ENCODE data around the gene RNF114.

Gene RNF114

DNA sequence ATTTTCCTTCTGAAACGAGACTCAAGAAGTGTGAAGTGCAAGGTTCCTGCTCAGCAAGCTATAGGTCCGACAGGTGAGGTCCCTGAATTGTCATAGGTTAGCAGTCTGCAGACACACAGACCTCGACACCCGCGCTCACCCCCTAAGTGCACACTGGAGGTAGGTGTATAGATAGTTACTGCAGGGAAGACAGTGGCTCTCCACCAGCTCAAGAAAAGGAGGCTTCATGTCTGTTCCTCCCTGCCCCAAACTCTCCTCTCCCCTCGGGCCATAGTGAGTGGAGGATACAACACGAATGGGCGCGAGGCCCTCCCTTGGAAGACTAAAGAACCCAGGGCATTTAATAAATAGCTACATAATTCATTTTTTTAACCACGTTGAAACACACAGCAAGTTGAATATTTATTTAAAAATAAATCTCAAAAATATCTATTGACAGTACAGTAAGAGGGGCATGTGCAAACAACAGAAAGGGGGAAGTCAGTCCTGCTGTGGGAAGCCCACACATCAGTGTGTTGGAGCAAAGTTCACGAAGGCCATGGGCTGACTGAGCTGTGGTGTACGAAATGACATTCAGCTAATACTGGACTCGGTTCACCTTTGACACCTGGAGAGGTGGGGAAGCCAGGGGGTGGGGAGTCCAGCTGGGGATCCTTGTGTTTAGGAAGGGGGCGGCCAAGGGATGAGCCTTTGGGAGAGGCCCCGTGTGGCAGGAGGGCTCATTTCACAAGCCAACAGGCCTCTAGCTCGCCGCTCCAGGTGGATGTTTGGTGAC, 31.6 kb upstream of the RNF114 start:
- DNase-seq (ENCODE audit: low spot score), result no peak

DNA sequence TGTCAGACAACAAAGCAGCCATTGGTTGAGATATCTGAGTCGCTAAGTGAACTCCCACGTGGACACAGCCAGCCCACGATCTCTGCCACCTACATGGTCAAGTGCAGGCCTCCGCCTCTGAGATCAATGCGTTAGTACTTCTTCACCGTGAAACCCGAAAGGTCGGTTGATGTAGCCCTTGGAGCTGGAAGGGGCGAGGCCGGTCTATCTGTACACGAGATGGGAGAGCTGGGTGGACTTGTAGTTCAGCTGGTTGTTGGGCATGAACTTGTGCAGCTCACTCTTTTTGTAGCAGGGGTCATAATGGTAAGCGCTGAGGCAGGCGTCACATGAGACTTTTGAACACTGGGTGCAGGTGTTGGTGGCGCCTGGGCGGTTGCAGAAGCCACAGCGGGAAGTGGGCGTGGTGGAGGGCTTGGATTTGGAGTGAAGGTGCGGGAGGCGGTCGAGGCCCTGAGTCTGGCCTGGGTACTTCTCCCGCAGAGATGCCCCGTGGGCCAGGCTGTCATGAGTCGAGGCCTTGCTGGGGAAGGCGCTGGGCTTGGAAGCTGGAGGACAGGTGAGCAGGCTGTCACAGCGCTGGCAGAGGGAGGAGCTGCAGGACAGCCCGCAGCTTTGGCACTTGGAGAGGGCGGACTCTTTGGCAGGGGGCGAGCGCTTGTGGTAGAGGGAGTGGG, 30.6 kb upstream of the RNF114 start:
- DNase-seq (ENCODE audit: low spot score), result no peak

DNA sequence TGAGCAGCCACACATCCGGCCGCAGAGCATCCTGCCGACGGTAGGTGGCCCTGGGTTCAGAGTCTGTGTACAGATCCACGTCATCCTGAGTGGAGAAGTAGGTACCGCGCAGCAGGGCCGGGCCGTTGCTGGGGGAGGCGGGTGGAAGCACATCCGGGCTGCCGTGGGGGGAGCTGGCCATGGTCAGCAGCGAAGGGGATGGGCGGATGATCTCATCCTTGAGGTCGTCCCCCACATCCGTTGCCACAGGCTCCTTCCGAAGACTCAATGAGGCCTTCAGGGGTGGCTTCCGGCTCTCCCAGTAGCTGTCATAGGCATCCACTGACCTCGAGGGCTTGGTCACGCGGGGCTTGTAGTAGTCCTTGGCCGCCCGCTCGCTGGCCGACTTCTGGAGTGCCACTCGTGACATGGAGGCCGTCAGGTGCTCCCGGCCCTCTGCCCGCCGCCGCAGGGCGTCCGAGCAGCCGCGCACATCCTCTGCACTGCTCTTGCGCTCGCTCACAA, 30.0 kb upstream of the RNF114 start:
- no peak for DNase-seq (ENCODE audit: low spot score)

DNA sequence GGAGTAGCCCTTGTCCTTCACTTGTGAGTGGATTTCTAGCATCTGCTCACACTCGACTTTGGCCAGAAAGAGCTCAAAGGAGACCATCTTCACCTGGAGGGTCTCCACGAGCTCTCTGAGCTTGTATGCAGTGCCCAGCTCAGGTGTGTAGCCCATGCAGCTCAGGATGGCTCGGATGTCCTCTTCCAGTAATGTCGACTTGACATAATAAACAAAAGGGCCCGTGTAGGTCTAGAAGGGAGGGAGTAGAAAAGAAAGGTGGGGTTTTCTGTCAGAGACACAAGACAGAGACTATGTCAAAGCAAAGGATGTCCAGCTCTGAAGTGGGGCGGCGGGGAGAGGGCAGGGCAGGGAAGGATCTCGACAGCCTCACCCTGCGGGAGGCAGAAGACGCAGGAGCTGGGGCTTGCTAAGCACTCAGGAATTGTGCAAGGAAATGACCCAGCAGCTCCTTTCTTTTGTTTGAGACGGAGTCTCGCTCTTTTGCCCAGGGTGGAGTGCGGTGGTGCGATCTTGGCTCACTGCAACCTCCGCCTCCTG, 29.5 kb upstream of the RNF114 start:
- DNase-seq (ENCODE audit: low spot score), result no peak

DNA sequence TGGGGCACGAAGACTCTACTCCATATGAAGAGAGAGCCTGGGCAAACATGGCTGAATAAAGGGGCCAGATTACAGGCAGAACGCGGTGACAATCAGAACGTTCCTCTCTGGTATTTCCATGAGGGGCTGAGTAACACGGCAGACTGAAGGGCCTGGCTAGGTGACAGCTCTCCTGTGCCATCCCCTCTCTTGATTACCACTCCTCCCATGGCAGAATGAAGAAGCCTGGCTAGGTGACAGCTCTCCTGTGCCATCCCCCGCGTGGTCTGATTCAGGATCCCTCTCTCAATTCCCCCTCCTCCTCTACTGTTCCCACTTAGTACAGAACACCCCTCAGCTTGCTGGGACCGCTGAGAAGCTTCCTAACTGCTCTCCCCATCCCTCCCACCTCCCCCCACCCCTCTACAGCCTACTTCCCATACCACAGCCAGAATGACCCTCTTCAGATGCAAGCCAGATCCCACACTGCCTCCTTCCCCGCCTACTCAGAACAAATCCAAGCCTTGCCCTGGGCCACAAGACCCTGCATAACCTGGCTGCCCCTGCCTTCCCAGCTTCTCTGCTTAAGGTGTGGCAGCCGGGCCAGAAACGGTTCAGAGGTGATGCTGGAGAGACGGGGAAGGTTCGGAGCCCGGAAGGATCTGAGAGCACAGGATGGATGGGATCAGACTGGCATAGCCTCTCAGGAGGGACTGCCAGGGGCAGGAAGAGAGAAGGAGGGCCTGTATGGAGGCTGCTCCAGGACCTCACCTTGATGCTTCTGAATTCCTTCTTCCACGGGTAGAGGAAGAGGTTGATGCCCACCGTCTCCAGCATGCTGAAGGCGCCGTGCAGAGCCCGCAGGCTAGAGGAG, 28.6 kb upstream of the RNF114 start:
- DNase-seq (ENCODE audit: low spot score), result no peak

DNA sequence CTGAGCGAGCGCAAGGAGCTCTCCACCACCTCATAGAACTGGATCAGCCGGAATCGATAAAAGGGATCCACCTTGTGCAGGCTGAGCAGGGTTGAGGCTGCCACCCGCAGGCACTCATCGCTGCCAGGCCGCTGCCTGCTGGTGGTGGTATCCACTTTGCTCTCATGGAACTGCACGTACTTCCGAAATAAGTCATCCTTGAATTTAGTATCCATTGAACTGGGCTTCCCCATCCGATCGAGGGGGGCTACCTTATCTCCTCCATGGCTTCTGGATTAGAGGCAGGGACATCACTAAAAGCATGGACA, 28.0 kb upstream of the RNF114 start:
- DNase-seq (ENCODE audit: low spot score), result no peak

DNA sequence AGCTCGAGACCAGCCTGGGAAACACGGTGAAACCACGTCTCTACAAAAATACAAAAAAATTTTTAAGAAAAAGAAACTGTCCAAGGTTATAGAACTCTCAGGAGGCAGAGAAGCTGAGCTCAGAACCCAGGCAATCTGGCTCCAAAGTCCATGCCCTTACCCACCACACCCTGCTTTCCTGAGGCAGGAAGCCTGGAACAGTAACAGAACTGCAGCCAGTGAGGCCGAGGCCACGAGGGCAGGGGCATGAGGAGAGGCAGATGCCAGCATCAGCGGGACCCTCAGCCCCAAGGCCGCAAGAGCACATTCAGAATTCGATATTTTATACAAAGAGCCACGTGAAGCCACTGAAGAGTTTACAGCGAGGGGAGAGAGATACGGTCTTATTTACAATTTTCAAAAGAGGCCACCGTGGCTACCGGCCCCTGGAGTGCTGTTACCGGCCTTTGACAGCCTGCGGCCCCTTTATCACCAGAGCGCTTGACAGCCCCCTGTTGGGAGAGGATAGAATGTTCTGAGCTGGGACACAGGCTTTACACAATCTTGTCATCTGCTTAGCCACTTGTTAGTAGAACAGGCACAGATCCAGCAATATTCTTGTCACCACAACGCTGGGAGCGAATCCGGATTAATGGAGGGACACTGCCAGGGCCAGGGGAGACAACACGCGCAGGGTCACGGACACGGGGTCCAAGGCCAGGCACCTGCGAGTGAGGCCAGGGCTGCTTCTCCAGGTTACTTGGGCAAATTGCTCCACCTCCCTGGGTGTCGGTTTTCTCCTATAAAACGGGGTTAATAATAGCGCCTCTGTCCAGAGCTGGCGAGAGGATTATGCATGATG, 26.5 kb upstream of the RNF114 start:
- no peak for DNase-seq (ENCODE audit: low spot score)

DNA sequence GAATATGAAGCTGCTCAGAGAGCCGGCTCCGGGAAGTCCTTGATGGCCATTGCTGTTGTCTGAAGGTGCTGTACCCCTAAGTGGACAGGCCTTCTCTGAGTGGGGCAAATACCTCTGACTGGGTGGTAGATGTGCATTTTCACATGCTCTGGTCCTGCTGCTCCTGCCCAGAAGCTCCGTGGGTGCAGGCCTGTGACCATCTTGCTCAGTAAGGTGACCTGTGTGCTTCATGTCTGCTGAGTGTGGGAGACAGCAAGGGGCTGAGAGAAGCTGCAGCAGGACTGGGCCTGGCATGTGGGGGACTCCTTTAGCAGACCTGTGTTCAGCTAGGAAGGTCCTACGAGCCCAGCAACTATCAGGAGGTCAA, 25.9 kb upstream of the RNF114 start:
- no peak for DNase-seq (ENCODE audit: low spot score)

DNA sequence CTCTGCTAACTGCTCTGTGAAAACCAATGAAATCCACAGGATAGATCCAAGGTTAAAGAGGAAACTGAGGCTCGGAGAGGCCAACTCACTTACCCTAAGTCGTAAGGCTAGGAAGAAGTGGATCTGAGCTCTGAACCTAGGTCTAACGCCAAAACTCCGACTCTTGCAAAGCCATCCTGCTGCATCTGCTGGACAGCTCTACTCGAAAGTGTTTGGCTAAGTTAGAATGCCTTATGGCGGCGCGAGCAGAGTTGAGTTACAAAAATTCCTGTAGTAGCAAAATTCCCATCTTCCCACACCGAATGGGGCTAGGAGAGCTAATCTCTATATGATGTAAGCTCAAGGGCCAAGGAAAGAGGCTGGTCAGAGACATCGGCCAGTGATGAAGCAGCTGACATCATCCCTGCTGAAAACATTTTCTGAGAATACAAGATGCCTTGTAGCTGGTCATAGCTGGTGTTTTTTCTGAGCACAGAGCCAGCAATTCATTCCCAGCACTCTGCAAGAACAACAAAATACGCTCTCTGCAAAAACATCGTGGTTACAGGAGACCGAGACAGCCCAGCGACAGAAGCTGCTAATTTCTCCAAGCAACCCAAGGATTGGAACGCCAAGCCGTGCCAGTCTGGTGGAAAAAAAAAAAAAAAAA, 22.7 kb upstream of the RNF114 start:
- no peak for DNase-seq (ENCODE audit: low spot score)

DNA sequence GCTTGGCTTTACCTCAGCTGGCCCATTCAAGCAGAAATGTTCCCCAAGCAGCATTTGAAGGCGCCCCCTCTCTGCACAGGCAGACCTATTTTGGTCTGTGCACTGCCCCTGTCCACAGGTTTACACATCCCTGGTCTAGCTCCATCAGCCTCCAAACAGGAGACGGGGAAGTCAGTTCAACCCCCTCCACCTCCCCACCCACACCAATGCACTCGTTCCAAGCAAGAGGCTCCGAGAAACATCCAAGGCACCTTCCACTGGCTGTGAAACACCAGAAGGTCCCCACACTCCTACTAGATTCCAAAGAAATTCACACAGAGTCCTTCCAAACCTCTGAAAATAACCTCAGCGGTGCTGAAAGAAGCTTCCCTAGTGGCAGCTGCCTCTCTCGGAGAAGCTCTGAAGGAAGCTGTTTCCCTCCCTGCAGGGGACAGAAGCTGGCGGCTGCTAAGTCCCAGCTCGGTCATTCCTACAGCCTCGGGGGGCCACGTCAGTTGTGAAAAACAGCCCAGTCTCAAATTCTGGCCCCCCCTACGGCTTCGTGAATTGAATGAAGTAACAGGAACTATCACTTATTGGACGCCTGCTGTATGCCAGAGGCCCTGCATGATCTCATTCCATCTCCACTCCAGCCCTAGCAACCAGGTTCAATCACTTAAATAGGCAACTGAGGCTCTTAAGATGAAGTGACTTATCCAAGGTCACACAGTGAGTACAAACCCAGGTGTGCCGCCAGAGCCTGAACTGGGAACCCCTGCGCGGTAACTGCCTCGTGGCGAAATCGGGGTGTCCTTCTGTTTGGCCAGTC, 21.7 kb upstream of the RNF114 start:
- no peak for DNase-seq (ENCODE audit: low spot score)

DNA sequence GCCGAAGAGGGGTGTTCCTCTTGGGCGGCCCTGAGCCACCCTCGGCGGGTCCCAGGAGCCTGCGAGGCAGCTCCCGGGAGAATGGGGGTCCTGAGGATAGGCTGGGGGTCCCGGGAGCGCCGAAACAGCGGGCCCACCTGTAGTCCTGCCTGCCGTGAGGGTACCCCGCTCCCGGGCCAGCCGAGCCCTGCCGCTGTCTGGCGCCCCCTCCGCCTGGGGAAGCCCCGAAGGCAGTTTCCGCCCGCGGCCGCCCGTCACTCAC, 21.1 kb upstream of the RNF114 start:
- no peak for DNase-seq (ENCODE audit: low spot score)

DNA sequence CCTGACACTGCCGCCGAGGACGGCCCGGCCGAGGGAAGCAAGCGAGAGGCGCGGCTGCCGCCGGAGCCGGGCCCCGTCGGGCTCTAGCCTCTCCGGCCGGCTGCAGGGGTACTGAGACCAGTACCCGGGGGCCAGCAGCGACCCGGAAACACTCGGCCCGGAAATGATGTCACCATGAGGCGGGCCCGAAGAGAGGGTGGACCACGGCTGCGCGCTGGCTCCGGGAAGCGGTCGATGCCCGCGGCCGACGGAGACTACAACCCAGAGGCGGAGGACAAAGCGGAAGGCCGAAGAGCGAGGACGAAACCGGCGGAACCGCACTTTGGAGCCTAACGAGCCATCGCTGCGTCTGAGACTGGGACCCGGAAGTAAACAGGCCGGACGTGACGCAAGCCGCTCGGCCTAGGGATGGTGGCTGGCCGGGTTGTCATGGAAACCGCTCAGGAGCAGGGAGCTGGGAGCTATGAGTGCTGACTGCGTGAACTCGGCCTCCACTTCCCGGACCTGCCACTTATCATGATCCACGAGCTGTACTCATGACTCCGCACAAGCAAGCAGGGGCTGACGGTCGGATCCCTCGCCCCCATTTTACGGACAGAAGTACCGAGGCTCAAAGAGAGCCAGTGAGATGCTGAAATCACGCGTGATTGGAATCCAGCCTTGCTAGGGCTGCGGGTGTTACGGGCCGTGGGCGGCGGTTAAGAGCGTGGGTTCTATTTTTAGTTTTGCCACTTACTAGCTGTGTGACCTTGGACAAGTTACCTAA, 20.6 kb upstream of the RNF114 start, which contains the start of gene SPATA2:
Gene SPATA2 (minus strand): TSS at position 150 of the 766 bp plus-strand sequence. CDS start 7,039 bp downstream, outside the sequence.
- peak; percentile 96 for DNase-seq (ENCODE audit: low spot score)

DNA sequence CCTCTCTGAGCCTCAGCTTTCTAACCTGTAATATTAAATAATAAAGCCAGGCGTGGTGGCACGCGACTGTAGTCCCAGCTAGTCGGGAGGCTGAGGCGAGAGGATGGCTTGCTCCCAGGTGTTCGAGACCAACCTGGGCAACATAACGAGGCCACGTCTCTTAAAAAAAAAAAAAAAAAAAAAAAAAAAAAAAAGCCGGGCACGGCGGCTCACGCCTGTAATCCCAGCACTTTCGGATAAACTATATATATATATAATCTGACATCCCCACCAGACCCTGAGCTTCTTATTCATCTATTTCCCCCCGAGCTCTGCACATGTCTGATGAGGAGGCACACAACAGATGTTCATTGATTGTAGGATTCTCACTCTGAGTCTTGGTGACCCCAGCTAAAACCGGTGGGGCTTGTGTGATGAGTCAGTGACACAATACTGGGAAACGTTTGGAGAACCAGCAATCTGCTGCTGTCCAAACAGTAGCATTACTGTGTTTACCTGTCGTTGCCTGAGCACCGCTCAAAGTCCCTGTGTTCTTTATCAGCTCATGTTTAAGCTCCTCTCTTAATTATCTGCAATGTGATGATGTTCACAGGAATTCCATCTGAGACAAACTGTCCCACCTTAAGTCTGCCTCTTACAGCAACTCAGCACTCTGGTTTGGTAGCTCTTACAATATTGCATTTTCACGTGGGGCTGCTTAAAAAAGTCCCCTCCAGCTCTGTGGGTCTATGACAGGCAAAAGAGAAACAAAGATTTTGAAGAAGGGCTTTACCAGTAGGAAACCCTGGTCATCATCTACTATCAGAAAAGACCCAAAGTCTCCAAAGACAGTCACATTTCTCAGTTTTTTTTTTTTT, 19.8 kb upstream of the RNF114 start:
- DNase-seq (ENCODE audit: low spot score), result peak; percentile 42

DNA sequence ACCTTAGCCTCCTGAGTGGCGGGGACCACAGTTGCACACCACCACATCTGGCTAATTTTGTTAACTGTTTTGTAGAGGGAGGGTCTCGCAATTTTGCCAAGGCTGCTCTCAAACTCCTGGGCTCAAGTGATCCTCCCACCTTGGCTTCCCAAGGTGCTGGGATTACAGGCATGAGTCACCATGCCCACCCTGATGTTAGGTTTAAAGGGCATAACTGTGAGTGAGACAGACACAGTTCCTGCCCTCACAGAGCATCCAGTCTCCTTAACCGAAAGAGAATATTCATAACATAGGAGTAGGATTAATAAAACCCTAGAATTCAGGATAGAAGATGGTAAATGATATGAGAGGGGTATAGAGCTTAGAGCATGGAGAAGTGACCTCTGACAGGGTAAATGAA, 17.8 kb upstream of the RNF114 start:
- no peak for DNase-seq (ENCODE audit: low spot score)

DNA sequence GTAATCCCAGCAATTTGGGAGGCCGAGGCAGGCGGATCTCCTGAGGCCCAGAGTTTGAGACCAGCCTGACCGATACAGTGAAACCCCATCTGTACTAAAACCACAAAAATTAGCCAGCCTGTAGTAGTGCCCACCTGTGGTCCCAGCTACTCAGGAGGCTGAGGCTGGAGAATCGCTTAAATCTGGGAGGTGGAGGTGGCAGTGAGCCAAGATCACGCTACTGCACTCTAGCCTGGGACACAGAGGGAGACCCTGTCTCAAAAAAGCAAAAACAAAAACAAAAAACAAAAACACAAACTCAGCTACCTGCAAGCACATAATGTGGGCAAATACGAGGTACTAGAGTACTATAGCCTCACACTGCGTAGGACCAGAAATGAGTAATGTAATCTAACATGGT, 17.2 kb upstream of the RNF114 start:
- DNase-seq (ENCODE audit: low spot score), result no peak

DNA sequence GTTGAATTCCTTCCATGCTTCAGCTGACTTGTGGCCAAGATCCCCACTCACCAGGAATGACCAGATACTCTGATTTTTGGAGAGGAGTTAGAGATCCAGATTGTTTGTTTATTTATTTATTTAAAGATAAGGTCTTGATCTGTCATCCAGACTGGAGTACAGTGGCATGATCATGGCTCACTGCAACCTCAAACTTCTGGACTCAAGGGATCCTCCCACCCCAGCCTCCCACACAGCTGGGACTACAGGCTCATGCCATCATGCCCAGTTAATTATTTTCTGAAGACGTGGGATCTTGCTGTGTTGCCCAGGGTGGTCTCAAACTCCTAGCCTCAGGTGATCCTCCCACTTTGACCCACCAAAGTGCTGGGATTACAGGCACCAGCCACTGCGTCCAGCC, 16.7 kb upstream of the RNF114 start:
- no peak for DNase-seq (ENCODE audit: low spot score)

DNA sequence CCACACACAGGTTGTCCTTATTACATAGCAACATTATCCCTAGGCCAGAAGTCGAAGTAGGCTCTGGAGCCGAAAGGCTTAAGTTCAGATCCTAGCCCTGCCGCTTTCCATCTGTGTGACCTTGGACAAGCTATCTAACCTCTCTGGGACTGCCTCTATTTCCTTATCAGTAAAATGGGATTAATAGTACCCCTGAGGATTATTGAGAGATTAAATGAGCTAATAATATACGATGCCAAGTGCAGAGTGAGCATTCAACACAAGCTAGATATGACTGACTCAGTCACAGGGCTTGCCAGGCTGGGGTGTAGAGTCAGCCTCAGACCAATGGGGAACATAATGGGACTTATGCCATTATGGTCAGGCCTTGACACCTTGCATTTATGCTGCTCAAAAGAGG, 11.9 kb upstream of the RNF114 start:
- DNase-seq (ENCODE audit: low spot score), result no peak

DNA sequence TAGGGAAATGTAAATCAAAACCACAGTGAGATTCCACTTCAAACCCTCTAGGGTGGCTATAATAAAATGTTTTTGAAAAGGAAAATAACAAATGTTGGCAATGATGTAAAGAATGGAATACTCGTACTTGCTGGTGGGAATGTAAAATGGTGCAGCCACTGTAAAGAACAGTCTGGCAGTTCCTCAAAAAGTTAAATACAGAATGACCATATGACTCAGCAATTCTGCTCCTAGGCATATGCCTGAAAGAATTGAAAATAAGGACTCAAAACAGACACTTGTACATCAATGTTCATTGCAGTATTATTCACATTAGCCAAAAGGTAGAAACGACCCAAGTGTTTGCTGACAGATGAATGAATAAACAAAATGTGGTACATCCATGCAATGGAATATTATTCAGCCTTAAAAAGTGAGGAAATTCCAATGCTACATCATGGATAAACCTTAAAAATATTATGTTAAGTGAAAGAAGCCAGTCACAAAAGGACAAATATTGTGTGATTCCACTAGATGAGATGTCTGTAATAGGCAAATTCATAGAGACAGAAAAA, 10.2 kb upstream of the RNF114 start:
- DNase-seq (ENCODE audit: low spot score), result no peak

Measured in AG20443 (cell line).